Sigmoid colon (tissue), 7 donors: ENCODE results near the gene POLR2J3. TPM values are rescaled to one million over a fixed set of nuclear protein-coding genes. Genes with fewer than 3 reads are reported as not detected.
A peak's percentile ranks its signal among the peaks of the same experiment; 100 is the strongest.
"Not testable (repeated sequence)": the region's sequence is repeated elsewhere in the genome, so short reads cannot be mapped to it uniquely, and the experiment has no call there.

Experiments used
- DNase-seq: peaks from one replicate; pipeline ENCODE4 v3.0.0-alpha.2; 2019
- H3K27ac ChIP-seq, 4 donors: fragments of 200-600 bp; sonication (generic); one replicate each; pipeline ENCODE4 v1.5.1; 2016 to 2019; ENCODE audit warnings: mild to moderate bottlenecking in 1 of 4
- H3K27me3 ChIP-seq, 3 donors: fragments of 200-600 bp; sonication (generic); one replicate each; pipeline ENCODE4 v1.5.1; 2019; ENCODE audit warnings: mild to moderate bottlenecking in 1 of 3
- H3K36me3 ChIP-seq, 4 donors: fragments of 200-600 bp; sonication (generic); one replicate each; pipeline ENCODE4 v1.5.1; 2016 to 2019
- H3K4me1 ChIP-seq, 4 donors: fragments of 200-600 bp; sonication (generic); one replicate each; pipeline ENCODE4 v1.5.1; 2017 to 2019
- H3K4me3 ChIP-seq, 4 donors: fragments of 200-600 bp; sonication (generic); one replicate each; pipeline ENCODE4 v1.5.1; 2017 to 2019; ENCODE audit warnings: mild to moderate bottlenecking in 2 of 4, moderate library complexity in 1 of 4
- H3K9me3 ChIP-seq, 4 donors: fragments of 200-600 bp in 3 of 4; sonication (generic) in 3 of 4; one replicate each; pipeline versions ENCODE4 v1.5.1 to v1.6.1; 2013 to 2019
- POLR2A ChIP-seq, 2 donors: fragments of 450-650 bp; IDR thresholded peaks; one replicate each; pipeline ENCODE4 v1.6.1; 2016; ENCODE audit warnings: antibody characterized with exemption in 2 of 2, mild to moderate bottlenecking in 2 of 2, moderate library complexity in 2 of 2
- POLR2AphosphoS5 ChIP-seq, 4 donors: sonication (generic); formaldehyde crosslinking; IDR thresholded peaks; one replicate each; pipeline ENCODE4 v1.6.1; 2017; ENCODE audit warnings: antibody characterized with exemption in 4 of 4
- WGBS, 2 donors: extraction: QIAGEN DNeasy Blood & Tissue Kit; methylation state at CpG; one replicate each; pipeline ENCODE4 v1.1.7; 2013; 5-methylcytosine and 5-hydroxymethylcytosine counted together
- intact Hi-C: fragments of 100-400 bp; cut with DNase I; formaldehyde crosslinking; loops from one replicate; pipeline ENCODE4 v1.15.1; 2023
- polyA plus RNA-seq, 3 donors: library from polyadenylated mRNA; stranded (reverse); fragments of 200-250 nt; gene quantifications; one replicate each; pipeline ENCODE4 v1.2.3, GENCODE V29; 2013
- total RNA-seq, 4 donors: library from RNA; depleted of rRNA; stranded (reverse); fragments of >200 nt; gene quantifications; one replicate each; pipeline ENCODE4 v1.1.0, GENCODE V29; 2016
- TF ChIP-seq, protein P1 (sequence below), 4 experiments: fragments of 450-650 bp in 3 of 4; fragments of 200-600 bp in 1 of 4; IDR thresholded peaks; one replicate each; pipeline ENCODE4 v1.5.1; 2016 to 2019; ENCODE audit warnings: antibody characterized with exemption in 4 of 4, mild to moderate bottlenecking in 3 of 4, moderate library complexity in 2 of 4
- donor health status: healthy with polysubstance abuse.
- donor health status: Bipolar disorder and iron deficiency.
- donor health status: healthy.

Gene POLR2J3
- 10 to 100 TPM; 10.7 to 19.1 (median 15.1) TPM for total RNA-seq
- polyA plus RNA-seq, result 100 to 1,000 TPM in 1 of 3 donors, 10 to 100 TPM in 2; 13.9 to 103 (median 33.6) TPM

DNA sequence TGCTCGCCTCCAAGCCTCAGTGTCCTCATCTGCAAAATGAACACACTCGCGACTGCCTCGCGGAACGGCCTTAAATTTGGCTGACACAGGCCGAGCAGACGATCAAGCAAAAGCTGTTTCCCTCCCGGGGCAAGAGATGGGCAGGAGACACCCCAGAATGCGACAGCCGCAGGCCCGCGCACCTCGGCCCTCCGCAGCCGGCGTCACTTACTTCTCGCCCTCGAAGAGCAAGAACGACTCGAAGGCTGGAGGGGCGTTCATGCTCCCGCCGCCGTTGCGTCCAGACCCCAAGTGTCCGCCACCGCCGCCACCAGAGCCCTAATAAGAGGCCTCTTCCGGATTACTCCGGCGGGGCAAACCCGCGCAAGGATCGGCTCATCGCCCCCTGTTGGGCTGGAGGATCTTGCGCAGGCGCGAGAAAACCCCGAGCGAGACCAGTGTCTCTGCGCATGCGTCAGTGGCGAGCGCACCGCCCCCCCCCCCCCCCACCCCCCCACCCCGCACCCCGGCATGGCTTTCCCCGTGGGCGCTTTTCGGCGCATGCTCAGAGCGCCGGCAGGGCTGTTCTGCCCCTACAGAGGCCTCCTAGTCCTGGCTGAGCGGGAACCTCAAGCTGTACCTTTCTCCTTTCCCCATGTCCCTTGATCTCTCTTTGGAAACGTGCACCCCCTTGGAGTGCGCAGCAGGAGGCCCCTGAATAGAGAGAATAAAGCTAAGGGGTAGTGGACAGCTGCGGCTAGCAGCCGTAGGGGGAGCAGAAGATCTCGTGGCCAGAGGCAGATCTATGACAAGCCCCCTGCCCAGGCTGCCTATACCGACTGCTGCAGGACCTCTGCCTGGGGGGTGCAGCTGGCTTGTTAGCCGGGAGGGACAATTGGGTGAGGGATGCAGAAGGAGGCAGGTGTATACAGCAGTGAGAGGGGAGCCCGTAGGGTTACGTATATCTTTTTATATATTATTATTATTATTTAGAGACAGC, at the start of gene POLR2J3:
TSS of gene POLR2J3 (minus strand) at position 323 of the 979 bp plus-strand sequence. CDS start at position 261, 62 bp downstream.
- peak; percentile 96 for DNase-seq
- intact Hi-C loops, H3K27me3 ChIP-seq, H3K4me1 ChIP-seq, H3K9me3 ChIP-seq, H3K36me3 ChIP-seq: not testable (repeated sequence)
- H3K27ac ChIP-seq, result peak within 1 kb of the TSS; percentile 68 to 85 (median 78)
- peak within 1 kb of the TSS; percentile 54 to 82 (median 63) for H3K4me3 ChIP-seq
- TF ChIP-seq POLR2AphosphoS5 (IDR thresholded peaks at IDR 0.05) (peak in 3 of 4 donors; percentile 58 to 77 (median 75)), POLR2A (IDR thresholded peaks at IDR 0.05) (peak in 1 of 2 donors; percentile 38)
- TF ChIP-seq, protein P1, sequence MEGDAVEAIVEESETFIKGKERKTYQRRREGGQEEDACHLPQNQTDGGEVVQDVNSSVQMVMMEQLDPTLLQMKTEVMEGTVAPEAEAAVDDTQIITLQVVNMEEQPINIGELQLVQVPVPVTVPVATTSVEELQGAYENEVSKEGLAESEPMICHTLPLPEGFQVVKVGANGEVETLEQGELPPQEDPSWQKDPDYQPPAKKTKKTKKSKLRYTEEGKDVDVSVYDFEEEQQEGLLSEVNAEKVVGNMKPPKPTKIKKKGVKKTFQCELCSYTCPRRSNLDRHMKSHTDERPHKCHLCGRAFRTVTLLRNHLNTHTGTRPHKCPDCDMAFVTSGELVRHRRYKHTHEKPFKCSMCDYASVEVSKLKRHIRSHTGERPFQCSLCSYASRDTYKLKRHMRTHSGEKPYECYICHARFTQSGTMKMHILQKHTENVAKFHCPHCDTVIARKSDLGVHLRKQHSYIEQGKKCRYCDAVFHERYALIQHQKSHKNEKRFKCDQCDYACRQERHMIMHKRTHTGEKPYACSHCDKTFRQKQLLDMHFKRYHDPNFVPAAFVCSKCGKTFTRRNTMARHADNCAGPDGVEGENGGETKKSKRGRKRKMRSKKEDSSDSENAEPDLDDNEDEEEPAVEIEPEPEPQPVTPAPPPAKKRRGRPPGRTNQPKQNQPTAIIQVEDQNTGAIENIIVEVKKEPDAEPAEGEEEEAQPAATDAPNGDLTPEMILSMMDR (IDR thresholded peaks at IDR 0.05), result peak in 2 of 4 experiments; percentile 52 to 74
- 0% methylated on average over 54 of the region's 64 CpGs for WGBS, 2 donors

DNA sequence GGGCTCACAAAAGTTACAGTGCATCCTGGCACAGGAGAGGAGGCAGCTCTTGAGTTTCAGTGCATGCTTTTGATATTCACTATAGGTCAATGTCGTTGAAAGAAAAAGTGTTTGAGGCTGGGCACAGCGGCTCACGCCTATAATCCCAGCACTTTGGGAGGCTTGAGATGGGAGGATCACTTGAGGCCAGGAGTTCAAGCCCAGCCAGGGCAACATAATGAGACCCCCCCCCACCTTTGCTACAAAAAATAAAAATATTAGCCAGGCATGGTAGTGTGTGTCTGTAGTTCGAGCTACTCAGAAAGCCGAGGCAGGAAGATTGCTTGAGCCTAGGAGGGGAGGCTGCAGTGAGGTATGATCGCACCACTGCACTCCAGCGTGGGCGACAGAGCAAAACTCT, 45.7 kb upstream of the POLR2J3 start:
- H3K27ac ChIP-seq, result not testable (repeated sequence)
- 84 to 91% methylated on average over 3 to 5 of the region's 8 CpGs for WGBS, 2 donors

DNA sequence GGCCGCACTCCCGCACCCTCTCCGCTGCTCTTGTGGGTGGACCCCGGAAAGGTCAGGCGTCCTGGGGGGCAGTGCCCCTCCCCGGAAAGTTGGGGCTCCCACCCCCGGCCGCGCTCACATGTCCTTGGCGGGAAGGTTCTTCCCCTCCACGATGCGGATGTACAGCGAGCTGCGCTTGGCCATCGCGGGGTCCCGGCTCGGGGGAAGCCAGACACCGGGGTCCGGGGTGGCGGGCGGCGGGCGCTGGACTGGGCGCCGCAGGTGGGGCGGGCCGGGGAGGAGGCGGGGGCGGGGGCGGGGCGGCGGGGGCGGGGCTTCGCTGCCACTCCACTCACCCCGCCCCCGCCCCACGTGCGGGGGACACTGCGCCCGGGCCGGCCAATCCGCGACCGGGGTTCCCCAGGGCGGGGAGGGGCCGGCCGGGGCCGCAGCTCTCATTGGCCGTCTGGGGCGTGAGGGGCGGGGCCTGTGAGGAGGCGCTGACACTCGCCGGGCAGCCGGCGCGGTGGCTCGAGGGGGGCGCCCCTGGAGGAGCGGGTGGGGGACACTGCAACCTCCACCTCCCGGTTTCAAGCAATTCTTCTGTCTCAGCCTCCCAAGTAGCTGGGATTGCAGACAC, 44.2 kb upstream of the POLR2J3 start, which contains the start of gene RASA4:
TSS of gene RASA4 (minus strand) at position 250 of the 619 bp plus-strand sequence. CDS start at position 183, 67 bp downstream.
- H3K4me1 ChIP-seq, H3K9me3 ChIP-seq, intact Hi-C loops, H3K27me3 ChIP-seq, H3K36me3 ChIP-seq: not testable (repeated sequence)
- peak within 1 kb of the TSS in 3 of 4 donors; percentile 64 to 74 (median 70) for H3K27ac ChIP-seq
- peak within 1 kb of the TSS; percentile 38 to 56 (median 46) for H3K4me3 ChIP-seq
- peak; percentile 81 for DNase-seq
- 0% methylated on average over 19 to 29 of the region's 62 CpGs for WGBS, 2 donors
- peak in 1 of 4 donors; percentile 38 for TF ChIP-seq POLR2AphosphoS5 (IDR thresholded peaks at IDR 0.05)

More for the DNA sequence above, 45.7 kb upstream of the POLR2J3 start:
- DNase-seq, result peak; percentile 32
- H3K4me3 ChIP-seq, H3K36me3 ChIP-seq, H3K27me3 ChIP-seq, H3K9me3 ChIP-seq, intact Hi-C loops, H3K4me1 ChIP-seq: not testable (repeated sequence)

DNA sequence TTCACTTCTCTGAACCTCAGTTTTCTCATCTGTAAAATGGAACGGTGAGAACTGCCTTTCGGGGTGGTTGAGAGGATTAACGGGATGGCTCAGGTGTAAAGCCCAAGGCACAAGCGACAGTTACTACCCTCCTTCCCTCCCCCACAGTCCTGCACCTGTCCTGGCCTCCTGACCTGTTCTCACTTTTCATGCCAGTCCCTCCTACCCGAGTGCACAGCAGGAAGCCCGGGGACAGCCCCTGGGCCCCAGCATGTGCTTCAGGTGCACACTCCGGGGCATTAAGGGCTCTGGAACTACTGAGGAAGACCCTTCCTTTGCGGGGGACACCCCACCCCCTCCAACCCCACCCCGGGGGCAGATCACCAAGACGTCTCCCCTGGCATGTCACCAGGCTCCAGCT, 43.5 kb upstream of the POLR2J3 start:
- H3K27ac ChIP-seq, H3K4me1 ChIP-seq, H3K27me3 ChIP-seq, DNase-seq, H3K9me3 ChIP-seq, H3K36me3 ChIP-seq, H3K4me3 ChIP-seq, intact Hi-C loops: not testable (repeated sequence)
- no CpG with 5 or more reads among the region's 10 CpGs for WGBS, 2 donors

DNA sequence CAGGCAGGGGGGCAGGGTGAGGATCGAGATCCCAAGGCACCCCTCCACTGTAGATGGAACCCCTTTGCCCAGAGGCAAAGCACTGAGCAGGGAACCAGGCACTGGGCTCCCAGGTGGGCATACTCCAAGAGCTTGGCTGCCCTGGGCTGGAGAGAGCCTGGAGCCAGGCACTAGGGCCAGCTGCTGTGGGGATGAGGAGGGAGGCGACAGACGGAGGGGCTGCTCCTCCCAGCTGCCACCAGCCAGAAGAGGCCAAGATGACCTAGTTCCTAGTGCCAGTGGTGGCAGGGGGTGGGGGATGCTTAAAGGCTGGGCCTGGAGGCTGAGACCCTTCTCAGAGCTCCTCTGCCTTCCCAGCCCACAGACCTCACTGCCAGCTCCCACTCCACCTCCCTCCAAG, 42.5 kb upstream of the POLR2J3 start:
- H3K27ac ChIP-seq, intact Hi-C loops, H3K27me3 ChIP-seq, H3K9me3 ChIP-seq, H3K36me3 ChIP-seq, DNase-seq, H3K4me1 ChIP-seq, H3K4me3 ChIP-seq: not testable (repeated sequence)
- WGBS, 2 donors, result no CpG with 5 or more reads among the region's 3 CpGs

DNA sequence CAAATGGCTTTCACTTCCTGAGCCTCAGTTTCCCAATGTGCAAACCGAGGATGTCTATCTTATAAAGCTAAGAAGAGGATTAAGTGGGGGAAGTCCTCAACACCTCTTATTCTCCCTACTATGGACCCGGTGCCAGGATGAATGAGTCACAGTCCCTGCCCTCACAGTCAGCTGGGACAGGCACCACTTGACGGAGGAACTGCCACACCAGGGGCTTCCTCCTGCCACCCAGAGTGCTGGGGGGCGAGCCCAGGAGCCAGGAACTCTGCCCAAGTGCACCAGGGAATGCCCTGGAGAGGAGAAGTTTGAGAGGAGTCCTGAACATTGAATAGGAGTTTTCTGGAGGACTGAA, 41.9 kb upstream of the POLR2J3 start:
- H3K27ac ChIP-seq, H3K4me1 ChIP-seq, H3K36me3 ChIP-seq, DNase-seq, H3K4me3 ChIP-seq, intact Hi-C loops, H3K9me3 ChIP-seq, H3K27me3 ChIP-seq: not testable (repeated sequence)
- WGBS, 2 donors, result no CpG with 5 or more reads among the region's 4 CpGs

DNA sequence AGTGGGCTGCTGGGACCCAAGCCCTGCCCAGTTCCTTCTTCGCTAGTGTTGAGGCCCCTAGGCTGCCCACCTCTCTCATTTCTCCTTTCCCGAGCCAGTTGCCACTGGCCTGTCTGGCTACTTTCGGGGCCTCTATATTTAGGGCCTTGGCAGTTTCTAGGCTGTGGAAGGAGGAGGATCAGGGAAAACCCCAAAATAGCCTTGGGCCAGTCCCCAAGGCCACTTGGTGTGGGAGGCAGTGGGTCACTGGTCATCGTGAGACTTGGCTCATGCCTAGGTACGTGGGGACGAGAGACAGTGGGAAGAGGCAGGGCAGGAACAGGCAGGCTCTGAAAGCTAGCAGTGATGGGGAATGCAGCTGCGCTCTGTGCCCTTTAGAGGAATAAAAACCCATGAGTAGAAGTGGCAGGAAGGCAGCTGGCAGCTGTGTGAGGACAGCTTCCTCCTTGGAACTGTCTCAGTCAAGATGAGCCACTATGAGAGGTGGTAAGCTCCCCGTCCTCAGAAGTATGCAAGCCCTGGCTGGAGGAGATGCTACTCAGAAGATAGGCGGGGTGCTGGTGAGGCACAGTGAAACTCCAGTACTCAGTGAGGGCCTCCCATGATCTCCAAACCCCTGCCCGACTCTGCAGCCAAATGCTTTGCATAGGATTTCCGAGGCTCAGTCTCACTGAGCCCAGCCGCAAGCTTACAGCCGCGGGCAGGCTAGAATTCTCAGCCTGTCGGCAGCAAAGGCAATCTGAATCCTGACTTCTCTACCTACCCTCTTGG, 41.4 kb upstream of the POLR2J3 start:
- intact Hi-C loops, result not testable (repeated sequence)
- 74 to 78% methylated on average over 4 of the region's 15 CpGs for WGBS, 2 donors

DNA sequence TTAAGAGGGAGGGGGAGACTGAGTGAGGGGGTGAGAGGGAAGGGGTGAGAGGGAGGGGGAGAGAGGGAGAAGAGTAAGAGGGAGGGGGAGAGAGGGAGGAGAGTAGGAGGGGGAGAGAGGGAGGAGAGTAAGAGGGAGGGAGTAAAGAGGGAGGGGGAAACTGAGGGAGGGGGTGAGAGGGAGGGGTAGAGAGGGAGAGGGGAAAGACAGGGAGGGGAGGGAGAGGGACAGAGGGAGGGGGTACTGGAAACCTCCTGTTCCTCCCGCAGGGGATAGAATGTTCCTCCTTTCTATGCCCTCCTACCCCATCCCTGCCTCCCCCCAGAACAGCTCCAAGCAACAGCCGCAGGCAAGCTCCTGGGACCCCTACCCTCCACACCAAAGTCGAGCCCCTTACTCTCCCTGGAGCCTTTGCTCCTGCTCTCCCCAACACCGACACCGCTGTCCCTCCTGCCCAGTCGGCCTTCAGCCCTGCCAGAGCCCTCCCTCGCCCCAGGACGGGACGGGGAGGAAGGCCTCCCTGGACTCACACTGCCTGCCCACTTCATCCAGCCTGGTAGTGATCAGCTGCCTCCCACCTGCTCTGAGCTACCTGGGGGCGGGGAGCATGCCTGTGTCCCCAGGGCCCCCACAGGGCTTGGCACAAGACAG, 39.4 kb upstream of the POLR2J3 start:
- H3K9me3 ChIP-seq, intact Hi-C loops, H3K27me3 ChIP-seq, H3K36me3 ChIP-seq, H3K4me1 ChIP-seq: not testable (repeated sequence)
- H3K4me3 ChIP-seq, result peak overlapping the region in 1 of 4 donors; percentile 15
- peak overlapping the region in 3 of 4 donors; percentile 48 to 71 (median 69) for H3K27ac ChIP-seq
- WGBS, 2 donors, result 50% methylated on average over 7 to 8 of the region's 10 CpGs
- peak; percentile 64 for DNase-seq

More for the DNA sequence above, 41.4 kb upstream of the POLR2J3 start:
- not testable (repeated sequence) for H3K4me1 ChIP-seq, H3K4me3 ChIP-seq, H3K36me3 ChIP-seq, H3K9me3 ChIP-seq, H3K27me3 ChIP-seq
- H3K27ac ChIP-seq, result peak overlapping the region in 2 of 4 donors; percentile 69 to 73
- peak; percentile 27 for DNase-seq

DNA sequence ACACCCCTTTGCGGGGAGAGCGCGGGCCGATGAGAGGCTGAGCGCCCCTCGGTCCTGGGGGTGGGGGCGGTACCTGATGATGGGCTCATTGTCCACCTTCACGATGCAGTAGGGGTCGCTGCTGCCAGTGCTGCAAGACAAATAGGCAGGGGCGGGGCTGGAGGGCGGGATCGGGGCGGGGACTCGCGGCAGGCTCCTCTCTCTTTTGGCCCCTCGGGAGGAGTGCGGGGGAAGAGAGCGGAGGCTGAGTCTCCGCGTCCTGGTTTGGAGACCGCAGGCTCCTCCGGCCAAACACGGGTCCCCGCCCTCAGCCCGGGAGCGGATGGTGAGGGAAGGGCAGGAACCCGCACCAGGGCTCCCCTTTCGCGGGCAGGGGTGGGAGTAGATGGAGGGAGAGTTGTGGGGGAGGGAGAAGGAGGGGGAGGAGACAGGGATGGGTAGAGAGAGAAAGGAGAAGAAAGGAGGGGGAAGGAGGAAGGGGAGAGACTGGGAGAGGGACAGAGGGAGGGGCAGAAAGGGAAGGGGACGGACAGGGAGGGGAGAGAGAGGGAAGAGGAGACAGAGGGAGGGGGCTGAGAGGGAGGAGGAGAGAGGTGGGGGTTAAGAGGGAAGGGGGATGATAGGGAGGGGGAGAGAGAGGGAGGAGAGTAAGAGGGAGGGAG, 38.8 kb upstream of the POLR2J3 start:
- H3K27ac ChIP-seq, H3K36me3 ChIP-seq, H3K9me3 ChIP-seq, H3K4me1 ChIP-seq, DNase-seq, H3K27me3 ChIP-seq, H3K4me3 ChIP-seq, intact Hi-C loops: not testable (repeated sequence)
- WGBS, 2 donors, result no CpG with 5 or more reads among the region's 30 CpGs

DNA sequence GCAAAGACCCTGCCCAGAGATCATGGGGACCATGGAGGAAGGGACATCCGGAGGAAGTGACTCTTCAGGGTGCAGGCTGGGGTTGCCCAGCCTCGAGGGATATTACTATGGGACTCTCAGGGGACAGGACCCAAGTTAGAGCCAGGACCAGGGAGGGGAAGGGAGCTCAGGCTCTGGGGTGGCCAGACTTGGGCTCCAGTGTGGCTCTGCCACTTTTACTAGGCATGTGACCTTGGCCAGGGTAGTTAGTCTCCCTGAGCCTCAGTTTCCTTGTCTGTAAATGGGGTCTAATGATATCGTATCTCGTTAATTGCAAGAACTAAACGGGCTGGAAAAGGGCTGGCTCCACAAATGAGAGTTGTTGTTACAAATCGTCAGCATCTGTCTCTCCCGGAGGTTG, 38.1 kb upstream of the POLR2J3 start:
- intact Hi-C loops, H3K4me3 ChIP-seq, H3K27me3 ChIP-seq, H3K4me1 ChIP-seq, H3K36me3 ChIP-seq, H3K9me3 ChIP-seq: not testable (repeated sequence)
- DNase-seq, result peak; percentile 14
- no CpG with 5 or more reads among the region's 7 CpGs for WGBS, 2 donors
- peak overlapping the region in 1 of 4 donors; percentile 45 for H3K27ac ChIP-seq
